ENCODE data around the gene RABL6.
"Not testable (repeated sequence)": the region's sequence is repeated elsewhere in the genome, so short reads cannot be mapped to it uniquely, and the experiment has no call there.

RABL6 gene

GRCh38 chr9:136775191-136775590, 32.6 kb upstream of the RABL6 start:
- DNase-seq, result no peak

GRCh38 chr9:136776947-136777346, 30.8 kb upstream of the RABL6 start:
- DNase-seq, result no peak

GRCh38 chr9:136777359-136777758, 30.4 kb upstream of the RABL6 start:
- DNase-seq, result no peak

GRCh38 chr9:136779808-136780207, 27.9 kb upstream of the RABL6 start:
- DNase-seq, result no peak

- DNase-seq, result no peak
Observed at GRCh38 chr9:136782452-136782851, 25.3 kb upstream of the RABL6 start.

GRCh38 chr9:136784249-136784996, 23.3 kb upstream of the RABL6 start:
- DNase-seq, result no peak

GRCh38 chr9:136784997-136785361, 22.8 kb upstream of the RABL6 start:
- DNase-seq, result no peak

GRCh38 chr9:136785565-136786355, 22.0 kb upstream of the RABL6 start:
- not testable (repeated sequence) for DNase-seq

- DNase-seq, result no peak
Observed at GRCh38 chr9:136786451-136786850, 21.3 kb upstream of the RABL6 start.

- not testable (repeated sequence) for DNase-seq
Observed at GRCh38 chr9:136786983-136787382, 20.8 kb upstream of the RABL6 start.

- peak; percentile 72 for DNase-seq
Observed at GRCh38 chr9:136787690-136788400, 19.9 kb upstream of the RABL6 start.

- not testable (repeated sequence) for DNase-seq
Observed at GRCh38 chr9:136788644-136789522, 18.9 kb upstream of the RABL6 start.

- no peak for DNase-seq
Observed at GRCh38 chr9:136789523-136789937, 18.2 kb upstream of the RABL6 start.

- DNase-seq, result peak; percentile 92
Observed at GRCh38 chr9:136790640-136791515, 16.9 kb upstream of the RABL6 start, which contains the start of gene TMEM141. Gene TMEM141, plus strand, starts transcription at chr9:136791344. Its CDS starts 27 bp downstream, at chr9:136791371.

- peak; percentile 69 for DNase-seq
Observed at GRCh38 chr9:136791516-136792276, 16.1 kb upstream of the RABL6 start.

- DNase-seq, result no peak
Observed at GRCh38 chr9:136792321-136793085, 15.2 kb upstream of the RABL6 start.

GRCh38 chr9:136793086-136793946, 14.4 kb upstream of the RABL6 start:
- DNase-seq, result no peak

- DNase-seq, result no peak
Observed at GRCh38 chr9:136794281-136794999, 13.3 kb upstream of the RABL6 start.
